ENCODE data around the gene HSPB2. TPM values are rescaled to one million over a fixed set of nuclear protein-coding genes. Genes with fewer than 3 reads are reported as not detected.

HSPB2 gene
- total and polyA plus RNA-seq, 10 of the 15 experiments (the other 5 are each of a cell fraction or from before 2014, with no cell fraction given) = not detected

GRCh38 chr11:111870886-111871692 lies 41.4 kb upstream of the HSPB2 start, which contains the start of gene ALG9 (continued):
- TF ChIP-seq BCLAF1 (IDR thresholded peaks at IDR 0.05) (no peak), BMI1 (IDR thresholded peaks at IDR 0.05; ENCODE audit: borderline replicate concordance) (no peak)

GRCh38 chr11:111871693-111872161 lies 40.8 kb upstream of the HSPB2 start:
- no peaks in the 10 kb centered on the region for H4K20me1 ChIP-seq (ENCODE audit: control insufficient read depth, insufficient read depth)
- DNase-seq (ENCODE audit: low read depth, low spot score) = no peak
- H3K4me2 ChIP-seq (ENCODE audit: control insufficient read depth, insufficient read depth) = peak overlapping the region; percentile 91
- H3K36me3 ChIP-seq (ENCODE audit: control insufficient read depth in 2 of 2, insufficient read depth in 2 of 2, low read length in 1 of 2) = peaks cover 0 to 4% of the 10 kb centered on the region in 2 experiments; a peak in 1 of 4 replicates
- peak overlapping the region; percentile 72 for H3K27ac ChIP-seq (ENCODE audit: control insufficient read depth, insufficient read depth)
- FAIRE-seq = no peak
- ChIA-PET SMC1A (ENCODE audit: uncharacterized antibody, unreplicated experiment) (interaction anchor here (0.6 to 3.2 kb wide), 11 partner anchors 8 to 644 kb away, joined by 3 to 14 read pairs (median 4); no protein-coding TSS in a partner anchor), POLR2A (interaction anchor here (0.6 to 1.4 kb wide), 12 partner anchors 9 to 1554 kb away, joined by 3 to 12 read pairs (median 3); no protein-coding TSS in a partner anchor), RAD21 (ENCODE audit: unreplicated experiment) (interaction anchor here (0.6 to 2.5 kb wide), 17 partner anchors 8 to 765 kb away, joined by 3 to 13 read pairs (median 3); partner anchors contain the start of gene CFAP68), CTCF (interaction anchor here (0.6 to 3.2 kb wide), 16 partner anchors 10 to 409 kb away, joined by 3 to 21 read pairs (median 4); partner anchors contain the start of genes CFAP68 and SIK2)
- H3K4me3 ChIP-seq = peak overlapping the region; percentile 79
- H3K9me3 ChIP-seq (replicated peaks; ENCODE audit: control insufficient read depth, insufficient read depth, low read length) = no peaks in the 10 kb centered on the region
- peak overlapping the region; percentile 64 for H3K9ac ChIP-seq (ENCODE audit: control insufficient read depth, insufficient read depth, low read length)
- H2AFZ ChIP-seq (ENCODE audit: control insufficient read depth, low read depth, low read length) = peak overlapping the region; percentile 93
- intact Hi-C loops (cut with micrococcal nuclease; ENCODE audit: unreplicated experiment) (loop anchor here (10.0 kb wide), 1 partner anchor 353 kb away; the partner anchor contains the start of gene PTS), in situ Hi-C loops (cut with MboI) (no loop called here)
- H3K4me1 ChIP-seq (ENCODE audit: control insufficient read depth, insufficient read depth, low read length) = peaks cover 4% of the 10 kb centered on the region; the same call in 1 of the 2 replicates
- H3K79me2 ChIP-seq (ENCODE audit: control insufficient read depth, insufficient read depth, low read length) = peaks cover 10% of the 10 kb centered on the region
- TF ChIP-seq NBN (IDR thresholded peaks at IDR 0.05) (0 out of 2 replicates have a peak, but pooled peaks have one; percentile 6), CHD2 (IDR thresholded peaks at IDR 0.05; ENCODE audit: borderline replicate concordance, low read depth, low read length) (no peak), HDAC2 (IDR thresholded peaks at IDR 0.05) (no peak), SMAD1 (IDR thresholded peaks at IDR 0.05; ENCODE audit: low read depth, partially characterized antibody) (peak; percentile 50), POLR2AphosphoS2 (IDR thresholded peaks at IDR 0.05; ENCODE audit: low read depth, low read length) (no peak), HDGF (IDR thresholded peaks at IDR 0.05) (peak; percentile 20; the same call in 1 of the 2 replicates)
- no TSS peak for BruUV-seq (replicated peaks)
- 74% methylated on average over 5 of the region's 5 CpGs for WGBS (ENCODE audit: insufficient coverage, insufficient replicate concordance, low lambda C conversion rate, missing lambda C conversion rate)
- ATAC-seq = no peak
- no peaks in the 10 kb centered on the region for H3K27me3 ChIP-seq (replicated peaks in 1 of 2; ENCODE audit: control insufficient read depth in 2 of 2, insufficient read depth in 2 of 2, low read length in 1 of 2)
